Neural cell (in vitro differentiated cells): Measurements from ENCODE around the gene NAA38. TPM values are rescaled to one million over a fixed set of nuclear protein-coding genes. Genes with fewer than 3 reads are reported as not detected.
"Not testable (repeated sequence)": the region's sequence is repeated elsewhere in the genome, so short reads cannot be mapped to it uniquely, and the experiment has no call there.

Experiments used
- H2AFZ ChIP-seq: fragments of 200-600, 300-800 bp; sonication (generic), shearing (Covaris generic); 2 replicates; pipeline ENCODE4 v1.6.0; 2014; ENCODE audit warnings: low read depth, mild to moderate bottlenecking, antibody characterized with exemption, low read length, moderate library complexity
- H3F3A ChIP-seq: fragments of 200-600 bp; shearing (Covaris generic); 2 replicates; pipeline ENCODE4 v1.6.1; 2016; ENCODE audit warnings: mild to moderate bottlenecking, moderate library complexity, mixed read lengths, antibody characterized with exemption, low read length; ENCODE audit not compliant: insufficient read depth, poor library complexity, severe bottlenecking
- H3K27ac ChIP-seq: fragments of 200-600, 300-800 bp; sonication (generic), shearing (Covaris generic); 2 replicates; pipeline ENCODE4 v1.5.1; 2014; ENCODE audit warnings: mild to moderate bottlenecking, low read length, moderate library complexity
- H3K27me3 ChIP-seq: fragments of 300-800, 200-600 bp; sonication (generic), shearing (Covaris generic); 2 replicates; pipeline ENCODE4 v1.6.0; 2014; ENCODE audit warnings: mild to moderate bottlenecking, low read depth, low read length, moderate library complexity; ENCODE audit not compliant: insufficient read depth
- H3K36me3 ChIP-seq: fragments of 300-800, 200-600 bp; sonication (generic), shearing (Covaris generic); 2 replicates; pipeline ENCODE4 v1.5.1; 2014; ENCODE audit warnings: mild to moderate bottlenecking, antibody characterized with exemption, low read length, moderate library complexity; ENCODE audit not compliant: insufficient read depth
- H3K4me2 ChIP-seq: fragments of 300-800, 200-600 bp; sonication (generic), shearing (Covaris generic); 2 replicates; pipeline ENCODE4 v1.6.0; 2014; ENCODE audit warnings: mild to moderate bottlenecking, low read length
- H3K4me3 ChIP-seq: fragments of 300-800, 200-600 bp; sonication (generic), shearing (Covaris generic); 2 replicates; pipeline ENCODE4 v1.5.1; 2014; ENCODE audit warnings: mild to moderate bottlenecking, low read length, moderate library complexity
- H3K79me2 ChIP-seq: fragments of 200-600 bp; shearing (Covaris generic); replicated peaks from 2 replicates; pipeline ENCODE4 v1.6.0; 2014; ENCODE audit warnings: mild to moderate bottlenecking, low read length, moderate library complexity; ENCODE audit not compliant: insufficient read depth
- H3K9ac ChIP-seq: fragments of 300-800, 200-600 bp; sonication (generic), shearing (Covaris generic); 2 replicates; pipeline ENCODE4 v1.6.1; 2016; ENCODE audit warnings: mild to moderate bottlenecking, low read length, mixed read lengths
- H3K9me2 ChIP-seq: fragments of 200-600 bp; shearing (Covaris generic); 2 replicates; pipeline ENCODE4 v1.6.1; 2016; ENCODE audit warnings: mild to moderate bottlenecking, low read length, mixed read lengths; ENCODE audit not compliant: insufficient read depth
- H3K9me3 ChIP-seq: fragments of 200-600, 300-800 bp; sonication (generic), shearing (Covaris generic); 2 replicates; pipeline ENCODE4 v1.6.1; 2016; ENCODE audit warnings: mild to moderate bottlenecking, mixed run types, low read length, moderate library complexity, mixed read lengths
- H4K20me1 ChIP-seq: fragments of 200-600 bp; shearing (Covaris generic); 2 replicates; pipeline ENCODE4 v1.6.1; 2016; ENCODE audit warnings: mild to moderate bottlenecking, mixed run types; ENCODE audit not compliant: insufficient read depth
- CTCF ChIP-seq: fragments of 450-650 bp; IDR thresholded peaks from 2 replicates; pipeline ENCODE4 v1.5.1; 2014; ENCODE audit warnings: antibody characterized with exemption, mild to moderate bottlenecking, moderate library complexity; ENCODE audit not compliant: poor library complexity, severe bottlenecking
- EP300 ChIP-seq: fragments of 450-650 bp; conservative IDR thresholded peaks from 2 replicates; pipeline ENCODE4 v1.6.1; 2014; ENCODE audit warnings: antibody characterized with exemption, mild to moderate bottlenecking, moderate library complexity; ENCODE audit not compliant: poor library complexity, severe bottlenecking
- EZH2 ChIP-seq: fragments of 200-600, 300-800 bp; shearing (Covaris generic), sonication (generic); IDR thresholded peaks from 2 replicates; pipeline ENCODE4 v1.6.1; 2014; ENCODE audit warnings: antibody characterized with exemption, low read length, borderline replicate concordance, mild to moderate bottlenecking; ENCODE audit not compliant: insufficient read depth, poor library complexity, severe bottlenecking
- MXI1 ChIP-seq: fragments of 450-650 bp; conservative IDR thresholded peaks from 2 replicates; pipeline ENCODE4 v1.6.1; 2014; ENCODE audit warnings: antibody characterized with exemption, mild to moderate bottlenecking; ENCODE audit not compliant: poor library complexity, severe bottlenecking
- POLR2AphosphoS5 ChIP-seq: IDR thresholded peaks from 2 replicates; pipeline ENCODE4 v1.6.1; 2012
- RAD21 ChIP-seq: fragments of 450-650 bp; conservative IDR thresholded peaks from 2 replicates; pipeline ENCODE4 v1.6.1; 2014; ENCODE audit warnings: antibody characterized with exemption, mild to moderate bottlenecking, moderate library complexity
- REST ChIP-seq: IDR thresholded peaks from 2 replicates; pipeline ENCODE4 v1.6.1; 2012; ENCODE audit warnings: borderline replicate concordance
- SMC3 ChIP-seq: fragments of 450-650 bp; conservative IDR thresholded peaks from 2 replicates; pipeline ENCODE4 v1.6.1; 2014; ENCODE audit warnings: antibody characterized with exemption, mild to moderate bottlenecking, moderate library complexity; ENCODE audit not compliant: poor library complexity
- TAF1 ChIP-seq: IDR thresholded peaks from 2 replicates; pipeline ENCODE4 v1.6.1; 2012; ENCODE audit warnings: low read depth
- polyA plus RNA-seq: library from polyadenylated mRNA; depleted of rRNA; stranded (reverse); fragments of >200 nt; gene quantifications from 2 replicates; pipeline ENCODE4 v1.2.3, GENCODE V29; 2014

The NAA38 gene
- polyA plus RNA-seq, 1 donor from 2014 or later = 110 TPM

- no peak overlapping the region for H2AFZ ChIP-seq
- no peaks in the 10 kb centered on the region for H3K9me2 ChIP-seq
- H4K20me1 ChIP-seq = no peaks in the 10 kb centered on the region
- H3K27ac ChIP-seq = no peak overlapping the region
- H3F3A ChIP-seq = no peaks in the 10 kb centered on the region
- no peaks in the 10 kb centered on the region for H3K36me3 ChIP-seq
- no peak overlapping the region for H3K9ac ChIP-seq
- no peaks in the 10 kb centered on the region for H3K27me3 ChIP-seq
- TF ChIP-seq SMC3 = no peak
- TF ChIP-seq EZH2 = no peak
- no peak for TF ChIP-seq RAD21
- no peak for TF ChIP-seq CTCF
- TF ChIP-seq POLR2AphosphoS5 = no peak
- no peak for TF ChIP-seq REST
- TF ChIP-seq TAF1 = no peak
- no peak for TF ChIP-seq EP300
- no peak for TF ChIP-seq MXI1
- H3K9me3 ChIP-seq = no peaks in the 10 kb centered on the region
- H3K4me2 ChIP-seq = no peak overlapping the region
- H3K4me3 ChIP-seq = no peak overlapping the region
- H3K79me2 ChIP-seq = no peaks in the 10 kb centered on the region
These were observed 46.1 kb downstream of the NAA38 start for GRCh38 chr17:7811251-7811650.

GRCh38 chr17:7809791-7810343, 47.5 kb downstream of the NAA38 start:
- not testable (repeated sequence) for H3K27ac ChIP-seq, H3K79me2 ChIP-seq, H3K36me3 ChIP-seq, H3K9ac ChIP-seq, H4K20me1 ChIP-seq, H3F3A ChIP-seq, H3K27me3 ChIP-seq, H2AFZ ChIP-seq, H3K4me2 ChIP-seq, H3K4me3 ChIP-seq, H3K9me3 ChIP-seq, H3K9me2 ChIP-seq
